Esophagus squamous epithelium (tissue), 5 donors: ENCODE data around the gene ZSCAN30. TPM values are rescaled to one million over a fixed set of nuclear protein-coding genes. Genes with fewer than 3 reads are reported as not detected.

ENCODE experiments used
- DNase-seq: peaks from one replicate; lab custom pipeline; 2025; lab: John Stamatoyannopoulos, UW
- H3K27ac ChIP-seq, 4 donors: fragments of 200-600 bp; sonication (generic); one replicate each; pipeline ENCODE4 v1.5.1; 2016 to 2019; ENCODE audit warnings: mild to moderate bottlenecking in 1 of 4
- H3K27me3 ChIP-seq, 4 donors: fragments of 200-600 bp; sonication (generic); 1 replicate in 3 of 4; 2 replicates in 1 of 4; pipeline versions ENCODE4 v1.5.1 to v1.6.0; 2017 to 2021; ENCODE audit warnings: antibody characterized with exemption in 1 of 4
- H3K36me3 ChIP-seq, 3 donors: fragments of 200-600 bp; sonication (generic); one replicate each; pipeline ENCODE4 v1.5.1; 2016 to 2019
- H3K4me1 ChIP-seq, 3 donors: fragments of 200-600 bp; sonication (generic); one replicate each; pipeline ENCODE4 v1.5.1; 2017 to 2019
- H3K4me3 ChIP-seq, 4 donors: fragments of 200-600 bp; sonication (generic); 1 replicate in 3 of 4; 2 replicates in 1 of 4; pipeline ENCODE4 v1.5.1; 2016 to 2019; ENCODE audit warnings: mild to moderate bottlenecking in 2 of 4, moderate library complexity in 1 of 4
- H3K9me3 ChIP-seq, 3 donors: fragments of 200-600 bp; sonication (generic); one replicate each; pipeline ENCODE4 v1.5.1; 2016 to 2019
- POLR2A ChIP-seq, 4 donors: fragments of 450-650 bp; IDR thresholded peaks; one replicate each; pipeline ENCODE4 v1.6.1; 2017; ENCODE audit warnings: antibody characterized with exemption in 4 of 4, mild to moderate bottlenecking in 4 of 4, moderate library complexity in 3 of 4
- whole genome bisulfite sequencing, 2 donors: methylation state at CpG; one replicate each; pipeline ENCODE4 v1.1.5; 2018; 5-methylcytosine and 5-hydroxymethylcytosine counted together
- intact Hi-C: fragments of 100-400 bp; cut with DNase I; formaldehyde crosslinking; loops from one replicate; pipeline ENCODE4 v1.15.0; 2022
- total RNA-seq, 4 donors: library from RNA; depleted of rRNA; stranded (reverse); fragments of >200 nt; gene quantifications; one replicate each; pipeline ENCODE4 v1.1.0, GENCODE V29; 2016
- TF ChIP-seq, protein P1 (sequence below), 6 experiments: fragments of 450-650 bp in 4 of 6; fragments of 200-600 bp in 2 of 6; sonication (generic) in 2 of 6; IDR thresholded peaks; one replicate each; pipeline ENCODE4 v1.5.1; 2016 to 2019; ENCODE audit warnings: antibody characterized with exemption in 6 of 6, mild to moderate bottlenecking in 4 of 6, moderate library complexity in 4 of 6
- donor health status: DM: yes; HTN: yes; CAD: no.

Gene ZSCAN30
- total RNA-seq, 4 donors from 2014 or later = 4.1 to 14.9 (median 8.0) TPM

DNA sequence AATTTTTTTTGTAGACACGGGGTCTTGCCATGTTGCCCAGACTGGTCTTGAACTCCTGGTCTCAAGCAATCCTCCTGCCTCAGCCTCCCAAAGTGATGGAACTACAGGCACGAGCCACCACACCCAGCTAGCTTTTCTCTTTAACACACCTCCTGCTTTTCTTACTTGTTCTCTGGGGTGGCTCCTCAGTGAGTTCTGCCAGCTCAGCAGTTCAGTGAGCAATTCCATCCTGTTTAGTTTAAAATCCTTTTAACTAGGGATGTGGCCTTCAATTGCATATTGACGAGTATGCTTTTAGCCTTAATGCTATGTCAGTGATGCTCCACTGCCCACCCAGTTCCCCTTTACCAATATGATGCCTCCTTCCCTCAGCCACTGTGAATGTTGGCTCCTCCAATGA, 33.1 kb downstream of the ZSCAN30 start:
- 87 to 94% methylated on average over 3 of the region's 3 CpGs for WGBS, 2 donors
- no peak for DNase-seq

DNA sequence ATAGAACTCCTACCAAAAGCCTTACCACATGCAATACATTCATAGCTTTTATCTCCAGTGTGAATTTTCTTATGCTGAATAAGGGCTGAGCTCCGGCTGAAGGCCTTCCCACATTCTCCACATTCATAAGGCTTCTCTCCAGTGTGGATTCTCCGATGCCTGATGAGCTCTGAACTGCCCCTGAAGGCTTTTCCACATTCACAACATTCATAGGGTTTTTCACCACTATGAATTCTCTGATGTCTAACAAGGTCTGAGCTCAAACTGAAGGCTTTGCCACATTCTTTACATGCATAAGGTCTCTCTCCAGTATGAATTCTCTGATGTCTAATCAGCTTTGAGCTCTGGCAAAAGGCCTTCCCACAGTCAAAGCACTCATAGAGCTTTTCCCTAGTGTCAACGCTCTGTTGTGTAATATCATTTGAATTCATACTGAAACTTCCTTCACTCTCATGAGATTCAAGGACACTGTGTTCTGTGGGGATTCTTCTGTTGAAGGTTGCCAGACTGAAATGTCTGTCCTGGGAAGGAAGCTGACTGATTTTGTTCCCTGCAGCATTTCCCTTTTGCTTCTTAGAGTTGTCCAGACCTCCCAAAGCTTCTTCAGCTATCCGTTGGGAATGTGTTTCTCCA, 36.3 kb downstream of the ZSCAN30 start:
- H3K4me1 ChIP-seq = no peaks in the 10 kb centered on the region
- DNase-seq = no peak
- no peak overlapping the region for H3K4me3 ChIP-seq
- no peak overlapping the region for H3K27ac ChIP-seq
- peaks cover 2 to 81% (median 5%) of the 10 kb centered on the region in 3 donors for H3K36me3 ChIP-seq
- no peaks in the 10 kb centered on the region for H3K27me3 ChIP-seq
- intact Hi-C loops = no loop called here
- peaks cover 0 to 26% (median 13%) of the 10 kb centered on the region in 3 donors for H3K9me3 ChIP-seq
- 86 to 94% methylated on average over 4 of the region's 4 CpGs for WGBS, 2 donors
- TF ChIP-seq, protein P1, sequence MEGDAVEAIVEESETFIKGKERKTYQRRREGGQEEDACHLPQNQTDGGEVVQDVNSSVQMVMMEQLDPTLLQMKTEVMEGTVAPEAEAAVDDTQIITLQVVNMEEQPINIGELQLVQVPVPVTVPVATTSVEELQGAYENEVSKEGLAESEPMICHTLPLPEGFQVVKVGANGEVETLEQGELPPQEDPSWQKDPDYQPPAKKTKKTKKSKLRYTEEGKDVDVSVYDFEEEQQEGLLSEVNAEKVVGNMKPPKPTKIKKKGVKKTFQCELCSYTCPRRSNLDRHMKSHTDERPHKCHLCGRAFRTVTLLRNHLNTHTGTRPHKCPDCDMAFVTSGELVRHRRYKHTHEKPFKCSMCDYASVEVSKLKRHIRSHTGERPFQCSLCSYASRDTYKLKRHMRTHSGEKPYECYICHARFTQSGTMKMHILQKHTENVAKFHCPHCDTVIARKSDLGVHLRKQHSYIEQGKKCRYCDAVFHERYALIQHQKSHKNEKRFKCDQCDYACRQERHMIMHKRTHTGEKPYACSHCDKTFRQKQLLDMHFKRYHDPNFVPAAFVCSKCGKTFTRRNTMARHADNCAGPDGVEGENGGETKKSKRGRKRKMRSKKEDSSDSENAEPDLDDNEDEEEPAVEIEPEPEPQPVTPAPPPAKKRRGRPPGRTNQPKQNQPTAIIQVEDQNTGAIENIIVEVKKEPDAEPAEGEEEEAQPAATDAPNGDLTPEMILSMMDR (IDR thresholded peaks at IDR 0.05) = no peak
- TF ChIP-seq POLR2A (IDR thresholded peaks at IDR 0.05) = no peak

More for the DNA sequence above, 33.1 kb downstream of the ZSCAN30 start:
- TF ChIP-seq, protein P1 (IDR thresholded peaks at IDR 0.05) = no peak
- no peak for TF ChIP-seq POLR2A (IDR thresholded peaks at IDR 0.05)
- no peaks in the 10 kb centered on the region for H3K4me1 ChIP-seq
- peaks cover 0 to 71% (median 0%) of the 10 kb centered on the region in 3 donors for H3K36me3 ChIP-seq
- no peaks in the 10 kb centered on the region for H3K27me3 ChIP-seq
- intact Hi-C loops = no loop called here
- H3K27ac ChIP-seq = no peak overlapping the region
- no peak overlapping the region for H3K4me3 ChIP-seq
- peaks cover 0 to 23% (median 13%) of the 10 kb centered on the region in 3 donors for H3K9me3 ChIP-seq

DNA sequence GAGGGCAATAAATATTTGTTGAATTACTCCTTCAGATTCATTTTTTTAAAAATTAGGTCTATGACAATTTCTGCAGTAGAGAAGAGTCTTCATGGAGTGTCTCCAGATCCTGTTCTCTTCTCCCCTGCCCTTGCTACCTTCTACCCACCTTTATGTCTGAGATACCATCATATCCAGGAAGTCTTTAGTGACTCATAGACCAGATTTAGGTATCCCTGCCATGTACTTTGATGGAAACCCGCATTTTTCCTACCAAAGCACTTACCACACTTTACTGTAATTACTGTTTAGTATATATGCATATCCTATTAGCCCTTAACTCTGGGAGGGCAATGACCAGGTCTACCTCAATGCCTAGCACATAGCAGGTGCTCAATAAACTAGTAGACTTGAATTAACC, 37.6 kb downstream of the ZSCAN30 start:
- TF ChIP-seq POLR2A (IDR thresholded peaks at IDR 0.05) = no peak
- TF ChIP-seq, protein P1 (IDR thresholded peaks at IDR 0.05) = no peak
- H3K27me3 ChIP-seq = no peaks in the 10 kb centered on the region
- intact Hi-C loops = no loop called here
- WGBS, 2 donors = 82 to 100% methylated on average over 1 of the region's 1 CpG
- H3K4me3 ChIP-seq = no peak overlapping the region
- H3K36me3 ChIP-seq = peaks cover 7 to 87% (median 9%) of the 10 kb centered on the region in 3 donors
- DNase-seq = no peak
- H3K27ac ChIP-seq = no peak overlapping the region
- H3K9me3 ChIP-seq = peaks cover 0 to 26% (median 13%) of the 10 kb centered on the region in 3 donors
- H3K4me1 ChIP-seq = no peaks in the 10 kb centered on the region

DNA sequence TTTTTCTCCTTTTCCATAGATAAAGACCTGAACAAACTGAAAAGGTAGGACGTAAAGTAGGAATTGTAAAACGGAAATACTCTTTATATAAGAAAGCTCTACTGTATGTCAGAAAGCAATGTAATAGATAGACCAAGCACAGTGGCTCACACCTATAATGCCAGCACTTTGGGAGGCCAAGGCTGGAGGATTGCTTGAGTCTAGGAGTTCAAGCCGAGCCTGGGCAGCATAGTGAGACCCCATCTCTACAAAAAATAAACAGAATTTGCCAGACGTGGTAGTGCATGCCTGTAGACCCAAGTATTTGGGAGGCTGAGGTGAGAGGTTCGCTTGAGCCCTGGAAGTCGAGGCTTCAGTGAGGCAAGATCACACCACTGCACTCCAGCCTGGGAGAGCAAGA, 41.6 kb downstream of the ZSCAN30 start:
- H3K4me3 ChIP-seq = no peak overlapping the region
- DNase-seq = no peak
- intact Hi-C loops = no loop called here
- H3K27ac ChIP-seq = no peak overlapping the region
- TF ChIP-seq POLR2A (IDR thresholded peaks at IDR 0.05) = no peak
- TF ChIP-seq, protein P1 (IDR thresholded peaks at IDR 0.05) = no peak
- H3K27me3 ChIP-seq = no peaks in the 10 kb centered on the region
- 93 to 96% methylated on average over 6 of the region's 6 CpGs for WGBS, 2 donors
- H3K36me3 ChIP-seq = peaks cover 9 to 95% (median 23%) of the 10 kb centered on the region in 3 donors
- H3K4me1 ChIP-seq = no peaks in the 10 kb centered on the region
- H3K9me3 ChIP-seq = peaks cover 0 to 29% (median 3%) of the 10 kb centered on the region in 3 donors

DNA sequence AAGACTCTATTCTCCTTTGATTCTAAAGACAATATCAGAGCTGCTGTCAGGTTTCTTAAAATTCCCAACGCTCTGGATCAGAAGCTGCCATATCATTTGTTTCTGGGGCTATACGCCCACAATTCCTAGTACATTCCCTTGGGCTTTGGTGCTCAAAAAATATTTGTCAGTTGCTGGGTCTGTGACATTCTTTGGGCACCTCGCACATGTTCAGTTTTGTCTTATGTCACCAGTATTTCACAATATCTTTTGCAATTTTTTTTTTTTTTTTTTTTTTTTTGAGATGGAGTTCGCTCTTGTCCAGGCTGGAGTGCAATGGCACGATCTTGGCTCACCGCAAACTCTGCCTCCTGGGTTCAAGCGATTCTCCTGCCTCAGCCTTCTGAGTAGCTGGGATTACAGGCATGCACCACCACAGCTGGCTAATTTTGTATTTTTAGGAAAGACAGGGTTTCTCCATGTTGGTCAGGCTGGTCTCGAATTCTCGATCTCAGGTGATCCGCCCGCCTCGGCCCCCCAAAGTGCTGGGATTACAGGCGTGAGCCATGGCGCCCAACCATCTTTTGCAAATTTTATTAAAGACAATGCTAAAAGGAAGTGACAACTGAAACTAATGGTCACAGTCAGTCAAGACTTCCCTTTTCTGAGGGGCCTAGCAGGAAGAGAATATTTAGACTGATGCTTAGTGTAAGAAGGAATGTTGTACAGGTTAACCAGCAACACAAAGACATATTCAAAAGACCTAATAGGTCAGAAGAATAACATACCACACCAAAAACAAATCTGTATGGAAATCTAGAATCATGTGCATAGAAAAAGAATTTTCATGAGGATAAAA, 42.4 kb downstream of the ZSCAN30 start:
- Histone ChIP-seq H3K27ac (peak overlapping the region in 1 of 4 donors; percentile 3), H3K9me3 (peaks cover 0 to 21% (median 0%) of the 10 kb centered on the region in 3 donors), H3K27me3 (no peaks in the 10 kb centered on the region), H3K4me1 (peaks cover 0 to 1% (median 0%) of the 10 kb centered on the region in 3 donors), H3K36me3 (peaks cover 9 to 95% (median 30%) of the 10 kb centered on the region in 3 donors), H3K4me3 (no peak overlapping the region)
- TF ChIP-seq, protein P1 (IDR thresholded peaks at IDR 0.05) = no peak
- no peak for TF ChIP-seq POLR2A (IDR thresholded peaks at IDR 0.05)
- intact Hi-C loops = no loop called here
- DNase-seq = no peak
- WGBS, 2 donors = 91 to 97% methylated on average over 7 to 14 of the region's 14 CpGs
